IPS-18c (cell line): ENCODE results near the gene NXN.
"Not testable (repeated sequence)": the region's sequence is repeated elsewhere in the genome, so short reads cannot be mapped to it uniquely, and the experiment has no call there.

Experiments
- H3K4me3 ChIP-seq: 2 replicates; pipeline ENCODE4 v1.7.0; 2013; ENCODE audit warnings: low read depth, mild to moderate bottlenecking, low read length, moderate library complexity; ENCODE audit not compliant: insufficient read depth
- H3K9me3 ChIP-seq: one replicate; pipeline ENCODE4 v1.6.1; 2013; ENCODE audit warnings: mild to moderate bottlenecking, low read length, moderate library complexity; ENCODE audit not compliant: control insufficient read depth, insufficient read depth

Gene NXN

DNA sequence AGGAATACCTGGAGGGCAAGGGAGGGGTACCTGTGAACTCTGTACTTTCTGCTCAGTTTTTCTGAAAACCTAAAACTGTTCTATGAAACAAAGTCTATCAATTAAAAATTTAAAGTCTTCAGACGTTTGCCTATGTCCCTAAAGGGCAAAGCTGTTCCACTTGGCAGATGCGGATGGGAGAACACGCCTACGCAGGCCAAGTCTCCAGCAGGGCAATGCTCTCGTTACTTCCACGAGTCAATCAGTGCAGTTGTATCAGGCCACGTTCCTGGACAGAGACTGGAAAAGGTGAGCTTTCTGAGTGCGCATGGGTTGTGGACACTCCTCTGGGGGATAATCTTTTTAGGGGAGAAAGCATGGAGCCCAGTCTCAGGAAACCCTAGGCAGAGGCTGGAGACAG lies 86.6 kb downstream of the NXN start:
- Histone ChIP-seq H3K4me3 (no peak overlapping the region), H3K9me3 (peaks cover under 1% of the 10 kb centered on the region)

GRCh38 chr17:888998-889441 lies 90.6 kb downstream of the NXN start:
- no peak overlapping the region for H3K4me3 ChIP-seq

DNA sequence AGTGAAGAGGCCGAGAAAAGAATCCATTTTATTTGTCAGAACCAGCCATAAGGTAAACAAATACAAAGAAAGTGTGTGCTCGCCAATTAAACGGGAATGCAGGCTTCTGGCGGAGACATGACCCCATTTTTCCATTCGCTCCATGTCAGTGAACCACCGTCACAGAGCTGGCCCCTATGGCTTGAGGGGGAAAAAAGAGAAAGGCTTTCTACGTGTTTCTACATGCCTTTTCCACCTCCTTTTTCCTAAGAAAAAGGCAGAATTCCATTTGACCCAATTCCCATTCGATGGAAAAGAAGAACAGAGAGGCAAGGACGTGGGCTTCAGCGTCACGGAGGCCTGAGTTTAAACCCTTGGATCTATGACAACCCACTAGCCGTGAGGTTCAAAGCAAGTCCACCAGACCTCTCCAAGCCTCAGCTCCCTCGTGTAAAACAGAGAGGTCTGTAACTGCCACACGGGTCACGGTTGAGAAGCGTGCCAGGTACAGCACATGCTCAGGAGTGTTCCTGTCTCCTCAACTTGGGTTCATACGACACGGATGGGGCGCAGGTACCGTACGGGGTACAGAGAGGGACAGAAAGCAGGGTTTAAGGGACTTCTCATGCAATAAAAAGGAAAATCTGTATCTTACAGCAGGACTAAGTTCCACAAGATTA lies 91.9 kb downstream of the NXN start:
- Histone ChIP-seq H3K9me3 (no peaks in the 10 kb centered on the region), H3K4me3 (no peak overlapping the region)

More at GRCh38 chr17:888998-889441, 90.6 kb downstream of the NXN start:
- no peaks in the 10 kb centered on the region for H3K9me3 ChIP-seq

- H3K4me3 ChIP-seq: no peak overlapping the region
These were observed 93.5 kb downstream of the NXN start for GRCh38 chr17:885971-886571.

GRCh38 chr17:883586-883962 lies 96.0 kb downstream of the NXN start:
- Histone ChIP-seq H3K4me3 (no peak overlapping the region), H3K9me3 (peaks cover 4% of the 10 kb centered on the region)

More at GRCh38 chr17:885971-886571, 93.5 kb downstream of the NXN start:
- H3K9me3 ChIP-seq: peaks cover 4% of the 10 kb centered on the region

GRCh38 chr17:882827-883585 lies 96.6 kb downstream of the NXN start:
- Histone ChIP-seq H3K4me3 (no peak overlapping the region), H3K9me3 (peaks cover 4% of the 10 kb centered on the region)

DNA sequence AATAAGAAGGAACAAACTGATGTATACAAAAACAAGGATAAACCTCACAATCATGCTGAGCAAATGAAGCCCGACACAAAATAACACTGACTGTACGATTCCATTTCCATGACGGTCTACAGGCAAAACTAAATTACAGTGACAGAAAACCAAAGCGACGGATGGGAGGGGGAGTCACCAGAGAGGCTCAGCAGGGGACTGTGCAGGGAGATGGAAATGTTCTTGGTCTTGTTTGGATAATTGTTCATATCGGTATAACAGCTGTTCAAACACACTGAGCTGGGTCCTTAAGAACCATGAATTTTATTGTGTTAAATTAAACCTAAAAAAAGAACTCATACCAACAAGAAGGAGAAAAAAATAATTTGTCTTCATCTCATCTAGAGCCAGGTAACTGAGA lies 97.8 kb downstream of the NXN start:
- no peak overlapping the region for H3K4me3 ChIP-seq
- peaks cover 4% of the 10 kb centered on the region for H3K9me3 ChIP-seq

DNA sequence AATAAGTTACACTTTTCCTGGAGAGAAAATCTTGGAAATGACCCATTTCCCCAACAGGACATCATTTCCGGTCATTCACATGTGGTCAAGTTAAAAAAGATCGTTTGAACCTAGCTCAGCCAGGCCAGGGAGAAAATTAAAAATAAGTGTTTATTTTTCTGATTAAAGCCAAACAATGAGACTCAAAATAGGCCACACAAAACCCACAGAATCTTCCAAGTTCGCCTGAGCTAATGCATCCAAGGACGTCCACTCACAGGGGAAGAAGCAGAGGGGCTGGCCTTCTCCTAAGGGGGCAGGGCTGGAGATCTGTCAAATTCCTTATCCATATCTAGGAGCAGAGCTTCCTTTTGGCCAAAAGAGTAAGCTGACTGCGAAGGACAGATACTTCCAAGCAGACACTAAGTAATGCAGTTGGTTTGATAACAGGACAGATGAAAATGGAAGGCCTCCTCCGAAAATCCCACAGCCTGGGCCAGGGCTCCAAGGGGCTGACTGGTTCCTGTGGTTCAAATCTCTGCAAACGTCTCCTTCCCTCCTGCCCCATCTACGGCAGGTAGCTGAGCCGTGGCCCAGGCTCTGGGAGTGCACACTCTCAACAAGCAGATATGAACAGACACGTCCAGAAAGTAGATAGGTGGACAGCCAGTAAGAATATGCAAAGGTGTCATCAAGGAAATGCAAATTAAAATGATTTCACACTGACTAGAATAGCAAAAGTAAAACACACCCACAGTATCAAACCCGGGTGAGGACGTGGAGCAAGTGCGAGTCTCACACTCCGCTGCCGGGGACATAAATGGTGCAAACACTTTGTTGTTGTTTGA lies 98.9 kb downstream of the NXN start:
- Histone ChIP-seq H3K4me3 (no peak overlapping the region), H3K9me3 (peaks cover 4% of the 10 kb centered on the region)

- no peak overlapping the region for H3K4me3 ChIP-seq
- H3K9me3 ChIP-seq: peaks cover 4% of the 10 kb centered on the region
These were observed 99.8 kb downstream of the NXN start for GRCh38 chr17:879546-880442.

GRCh38 chr17:877630-878029 lies 101.9 kb downstream of the NXN start:
- Histone ChIP-seq H3K4me3 (no peak overlapping the region), H3K9me3 (peaks cover 4% of the 10 kb centered on the region)

GRCh38 chr17:876272-876671 lies 103.3 kb downstream of the NXN start:
- Histone ChIP-seq H3K4me3 (no peak overlapping the region), H3K9me3 (no peaks in the 10 kb centered on the region)

DNA sequence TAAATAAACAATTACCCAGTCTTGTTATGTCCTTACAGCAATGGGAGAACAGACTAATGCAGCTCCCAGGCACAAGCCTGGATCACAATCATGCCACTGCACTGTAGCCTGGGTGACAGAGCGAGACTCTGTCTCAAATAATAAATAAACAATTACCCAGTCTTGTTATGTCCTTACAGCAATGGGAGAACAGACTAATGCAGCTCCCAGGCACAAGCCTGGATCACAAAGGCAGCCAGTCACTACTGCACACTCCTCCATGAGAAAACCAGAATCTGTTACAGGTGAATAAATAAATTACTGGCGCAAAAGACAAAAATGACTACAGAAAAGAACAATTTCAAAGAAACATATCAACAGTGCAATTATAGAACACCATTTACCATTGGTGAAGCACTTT lies 105.0 kb downstream of the NXN start:
- H3K9me3 ChIP-seq, H3K4me3 ChIP-seq: not testable (repeated sequence)

DNA sequence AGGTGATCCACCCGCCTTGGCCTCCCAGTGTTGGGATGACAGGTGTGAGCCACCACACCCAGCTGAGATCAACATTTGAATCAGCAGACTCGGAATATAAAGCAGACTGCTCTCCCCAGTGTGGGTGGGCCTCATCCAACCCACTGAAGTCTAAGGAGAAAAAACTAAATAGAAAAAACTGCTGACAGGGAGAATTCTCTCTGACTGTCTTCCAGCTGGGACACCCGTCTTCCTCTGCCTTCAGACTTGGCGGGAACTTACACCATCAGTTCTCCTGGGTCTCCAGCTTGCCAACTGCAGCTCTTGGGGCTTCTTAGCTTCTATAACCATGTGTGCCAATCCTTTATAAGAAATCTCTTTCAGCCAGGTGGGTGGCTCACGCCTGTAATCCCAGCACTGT lies 106.7 kb downstream of the NXN start:
- Histone ChIP-seq H3K4me3 (no peak overlapping the region), H3K9me3 (peaks cover 2% of the 10 kb centered on the region)

DNA sequence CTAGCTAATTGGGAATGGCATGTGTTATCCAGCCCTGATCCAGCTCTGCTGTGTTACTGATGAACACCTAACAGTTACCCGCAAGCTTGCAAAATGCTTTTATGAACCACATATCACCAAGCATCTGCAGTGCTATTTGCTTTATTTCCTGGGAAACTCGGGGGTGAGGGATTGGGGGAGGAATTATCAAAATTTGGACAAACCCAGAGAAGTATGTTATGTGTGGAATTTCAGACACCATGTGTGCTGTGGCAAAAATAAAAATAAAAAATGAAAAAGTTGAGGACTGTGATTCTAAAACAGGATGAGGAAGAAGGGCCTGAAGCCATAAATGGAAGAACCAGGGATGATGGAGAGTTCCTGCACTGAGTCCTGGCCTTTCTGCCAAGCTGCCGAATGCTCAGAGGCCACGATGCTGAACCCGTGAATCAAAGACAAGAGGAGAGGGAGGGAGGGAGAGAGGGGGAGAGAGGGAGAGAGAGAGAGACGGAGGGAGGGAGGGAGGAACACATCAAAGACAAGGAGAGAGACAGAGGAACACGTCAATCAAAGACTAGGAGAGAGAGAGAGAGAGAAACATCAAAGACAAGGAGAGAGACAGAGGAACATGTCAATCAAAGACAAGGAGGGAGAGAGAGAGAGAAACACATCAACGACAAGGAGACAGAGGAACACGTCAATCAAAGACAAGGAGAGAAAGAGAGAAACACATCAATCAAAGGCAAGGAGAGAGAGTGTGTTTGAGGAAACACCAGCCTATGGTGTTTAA lies 107.6 kb downstream of the NXN start:
- Histone ChIP-seq H3K9me3 (peaks cover 2% of the 10 kb centered on the region), H3K4me3 (no peak overlapping the region)

DNA sequence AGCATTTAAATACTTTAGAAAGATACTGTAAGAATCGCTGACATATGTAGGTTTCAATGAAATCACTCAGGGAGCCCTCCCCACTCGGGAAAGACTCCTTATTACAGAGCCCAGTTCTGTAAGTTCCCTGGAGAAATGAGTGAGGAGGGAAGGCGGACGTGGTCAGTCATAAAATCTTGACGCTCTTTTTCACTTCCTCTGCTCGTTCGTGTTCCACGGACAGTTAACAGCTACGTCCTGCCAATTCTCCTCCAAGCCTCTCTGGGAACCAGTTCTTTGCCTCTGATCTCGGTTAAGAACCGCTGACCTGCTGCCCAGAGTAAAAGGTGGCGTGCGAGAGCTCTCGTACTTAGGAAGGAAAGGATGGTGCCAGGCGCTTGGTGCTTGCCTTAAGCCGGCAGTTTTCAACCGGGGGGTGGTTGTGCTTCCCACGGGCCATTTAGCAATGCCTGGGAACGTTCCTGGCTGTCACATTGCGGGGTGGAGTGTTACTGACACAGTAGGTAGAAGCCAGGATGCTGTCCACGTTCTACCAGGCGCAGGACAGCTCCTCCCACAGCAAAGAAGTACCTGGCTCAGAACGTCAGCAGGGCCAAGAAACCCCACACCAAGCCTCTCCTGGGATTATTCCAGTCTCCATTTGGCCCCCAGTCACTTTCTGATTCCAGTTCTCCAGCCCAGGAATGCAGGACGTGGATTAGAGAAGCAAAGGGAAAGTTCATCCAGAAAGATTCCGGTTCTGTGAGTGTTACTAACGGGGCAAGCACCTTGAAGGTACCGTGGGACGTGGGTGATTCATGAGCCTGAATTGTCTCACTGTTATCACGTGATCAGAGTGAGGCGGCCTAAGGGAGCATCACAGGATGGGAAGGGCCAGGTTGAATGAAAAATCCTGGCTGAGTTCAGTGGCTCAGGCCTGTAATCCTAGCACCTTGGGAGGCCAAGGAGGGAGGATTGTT lies 109.7 kb downstream of the NXN start:
- Histone ChIP-seq H3K9me3 (peaks cover 2% of the 10 kb centered on the region), H3K4me3 (no peak overlapping the region)
